NT2/D1 (cell line): ENCODE measurements around the gene ZSCAN26.

Experiments
- SUZ12 ChIP-seq: IDR thresholded peaks from 2 replicates; pipeline ENCODE4 v1.6.1; 2011; ENCODE audit not compliant: insufficient read length, insufficient read depth; ENCODE audit errors: extremely low read depth
- YY1 ChIP-seq: IDR thresholded peaks from 2 replicates; pipeline ENCODE4 v1.6.1; 2011; ENCODE audit not compliant: insufficient read length, insufficient read depth

GRCh38 chr6:28220257-28221133 lies 46.4 kb upstream of the ZSCAN26 start:
- TF ChIP-seq YY1: no peak
- TF ChIP-seq SUZ12: no peak
